ENCODE measurements around the gene OR2A12. TPM values are rescaled to one million over a fixed set of nuclear protein-coding genes. Genes with fewer than 3 reads are reported as not detected.

OR2A12 gene
- total and polyA plus RNA-seq, 2 experiments from 2014 or later: 0.42 to 1.0 TPM

- no peak for DNase-seq (ENCODE audit: low spot score)
- TF ChIP-seq CTCF (IDR thresholded peaks at IDR 0.05; ENCODE audit: poor library complexity) (no peak), EZH2phosphoT487 (IDR thresholded peaks at IDR 0.05; ENCODE audit: low read depth, severe bottlenecking, unreplicated experiment) (no peak), EZH2 (IDR thresholded peaks at IDR 0.05; ENCODE audit: borderline replicate concordance) (no peak)
- H4K20me1 ChIP-seq (ENCODE audit: insufficient read depth, poor library complexity, severe bottlenecking): no peaks in the 10 kb centered on the region
- H3K79me2 ChIP-seq: no peaks in the 10 kb centered on the region
- no peaks in the 10 kb centered on the region for H3K9me2 ChIP-seq (replicated peaks; ENCODE audit: insufficient read depth)
- no peaks in the 10 kb centered on the region for H3K27me3 ChIP-seq
- no peak overlapping the region for H3K27ac ChIP-seq
- no peak overlapping the region for H3K4me2 ChIP-seq
- H2AFZ ChIP-seq: no peak overlapping the region
- no peaks in the 10 kb centered on the region for H3K9me3 ChIP-seq (ENCODE audit: low read depth)
- no peak overlapping the region for H3K4me3 ChIP-seq
- H3K36me3 ChIP-seq (replicated peaks; ENCODE audit: insufficient read depth, low read depth): no peaks in the 10 kb centered on the region
- H3K4me1 ChIP-seq (ENCODE audit: insufficient read depth): no peaks in the 10 kb centered on the region
Observed at GRCh38 chr7:144102041-144102440, 16.0 kb downstream of the OR2A12 start.

- Histone ChIP-seq H4K20me1 (ENCODE audit: insufficient read depth, poor library complexity, severe bottlenecking) (no peaks in the 10 kb centered on the region), H3K4me2 (no peak overlapping the region), H2AFZ (no peak overlapping the region), H3K27me3 (no peaks in the 10 kb centered on the region), H3K4me3 (no peak overlapping the region), H3K4me1 (ENCODE audit: insufficient read depth) (no peaks in the 10 kb centered on the region), H3K36me3 (replicated peaks; ENCODE audit: insufficient read depth, low read depth) (no peaks in the 10 kb centered on the region), H3K79me2 (no peaks in the 10 kb centered on the region), H3K9me2 (replicated peaks; ENCODE audit: insufficient read depth) (no peaks in the 10 kb centered on the region), H3K27ac (no peak overlapping the region), H3K9me3 (ENCODE audit: low read depth) (no peaks in the 10 kb centered on the region)
- TF ChIP-seq CTCF (IDR thresholded peaks at IDR 0.05; ENCODE audit: poor library complexity): no peak
- no peak for TF ChIP-seq EZH2phosphoT487 (IDR thresholded peaks at IDR 0.05; ENCODE audit: low read depth, severe bottlenecking, unreplicated experiment)
- no peak for TF ChIP-seq EZH2 (IDR thresholded peaks at IDR 0.05; ENCODE audit: borderline replicate concordance)
- DNase-seq (ENCODE audit: low spot score): no peak
Observed at GRCh38 chr7:144105211-144105610, 19.1 kb downstream of the OR2A12 start.

GRCh38 chr7:144109283-144109682 lies 23.2 kb downstream of the OR2A12 start, which contains the start of gene OR2A2:
OR2A2 (plus strand) TSS chr7:144109583; CDS start chr7:144109583, 0 bp downstream.
- no peaks in the 10 kb centered on the region for H3K9me2 ChIP-seq (replicated peaks; ENCODE audit: insufficient read depth)
- no peaks in the 10 kb centered on the region for H3K36me3 ChIP-seq (replicated peaks; ENCODE audit: insufficient read depth, low read depth)
- no peak for TF ChIP-seq EZH2 (IDR thresholded peaks at IDR 0.05; ENCODE audit: borderline replicate concordance)
- TF ChIP-seq CTCF (IDR thresholded peaks at IDR 0.05; ENCODE audit: poor library complexity): no peak
- TF ChIP-seq EZH2phosphoT487 (IDR thresholded peaks at IDR 0.05; ENCODE audit: low read depth, severe bottlenecking, unreplicated experiment): no peak
- H4K20me1 ChIP-seq (ENCODE audit: insufficient read depth, poor library complexity, severe bottlenecking): no peaks in the 10 kb centered on the region
- no peak within 1 kb of the TSS for H3K4me3 ChIP-seq
- no peaks in the 10 kb centered on the region for H3K79me2 ChIP-seq
- H3K9me3 ChIP-seq (ENCODE audit: low read depth): no peaks in the 10 kb centered on the region
- H3K27ac ChIP-seq: no peak within 1 kb of the TSS
- H2AFZ ChIP-seq: no peak within 1 kb of the TSS
- H3K27me3 ChIP-seq: no peaks in the 10 kb centered on the region
- no peaks in the 10 kb centered on the region for H3K4me1 ChIP-seq (ENCODE audit: insufficient read depth)
- 93% methylated on average over 2 of the region's 2 CpGs for WGBS (ENCODE audit: low lambda C conversion rate, missing lambda C conversion rate)
- H3K4me2 ChIP-seq: no peak within 1 kb of the TSS
- DNase-seq (ENCODE audit: low spot score): no peak

- TF ChIP-seq CTCF (IDR thresholded peaks at IDR 0.05; ENCODE audit: poor library complexity) (no peak), EZH2phosphoT487 (IDR thresholded peaks at IDR 0.05; ENCODE audit: low read depth, severe bottlenecking, unreplicated experiment) (no peak), EZH2 (IDR thresholded peaks at IDR 0.05; ENCODE audit: borderline replicate concordance) (no peak)
- Histone ChIP-seq H3K27me3 (no peaks in the 10 kb centered on the region), H3K36me3 (replicated peaks; ENCODE audit: insufficient read depth, low read depth) (no peaks in the 10 kb centered on the region), H3K27ac (no peak overlapping the region), H3K4me2 (no peak overlapping the region), H3K4me3 (no peak overlapping the region), H3K9me2 (replicated peaks; ENCODE audit: insufficient read depth) (no peaks in the 10 kb centered on the region), H3K4me1 (ENCODE audit: insufficient read depth) (no peaks in the 10 kb centered on the region), H4K20me1 (ENCODE audit: insufficient read depth, poor library complexity, severe bottlenecking) (no peaks in the 10 kb centered on the region), H3K9me3 (ENCODE audit: low read depth) (no peaks in the 10 kb centered on the region), H3K79me2 (no peaks in the 10 kb centered on the region), H2AFZ (no peak overlapping the region)
- DNase-seq (ENCODE audit: low spot score): no peak
- WGBS (ENCODE audit: low lambda C conversion rate, missing lambda C conversion rate): 82% methylated on average over 5 of the region's 5 CpGs
Observed at GRCh38 chr7:144110272-144110671, 24.2 kb downstream of the OR2A12 start.

Data from hepatocyte (in vitro differentiated cells).